Tracheal epithelial cell (primary cell): Measurements from ENCODE around the gene DHX15. TPM values are rescaled to one million over a fixed set of nuclear protein-coding genes. Genes with fewer than 3 reads are reported as not detected.

Experiments used
- total RNA-seq: library from RNA; depleted of rRNA; stranded (reverse); fragments of >200 nt; gene quantifications from 2 replicates; pipeline ENCODE4 v1.2.1, GENCODE V29; 2014

DHX15 gene
- 139 and 160 TPM in 2 replicates for total RNA-seq

DNA sequence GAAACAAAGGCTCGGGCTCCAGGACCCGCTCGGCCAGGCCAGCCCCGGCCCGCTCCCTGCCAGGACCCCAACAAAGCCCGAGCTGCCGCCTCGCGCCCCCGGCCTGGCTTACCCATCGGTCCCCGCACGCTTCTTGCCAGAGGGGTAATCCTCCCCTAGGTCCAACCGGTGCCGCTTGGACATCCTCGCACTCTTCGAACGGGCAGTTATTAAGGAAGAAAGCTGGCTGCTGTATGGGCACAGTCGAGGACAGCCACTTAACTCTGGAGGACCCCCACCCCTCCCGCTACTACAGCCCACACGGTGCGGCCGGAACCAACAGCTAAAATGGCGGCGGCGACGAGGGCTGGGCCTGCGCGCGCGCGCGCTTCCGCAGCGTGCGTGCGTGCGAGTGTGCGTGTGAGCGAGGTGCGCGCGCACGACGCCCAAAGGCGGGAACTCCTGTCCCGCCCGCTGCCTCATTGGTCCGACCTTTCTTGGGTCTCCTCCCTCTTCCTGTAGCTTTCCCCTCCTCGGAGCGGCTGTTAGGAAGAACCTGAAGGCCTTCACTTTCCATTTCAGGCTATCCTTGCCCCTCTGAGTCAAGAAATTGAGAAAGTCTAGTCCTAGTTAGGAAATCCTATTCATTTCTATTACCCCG lies at the start of gene DHX15:
Gene DHX15 (minus strand): TSS at position 344 of the 640 bp plus-strand sequence. CDS start 161 bp downstream, at position 183.

Other genes starting within 250 kb of the DHX15 start
- gene SOD3, start 211.0 kb upstream of the DHX15 start, total RNA-seq: 0.64 and 1.9 TPM in 2 replicates